GM23248 (cell line): ENCODE data around the gene SCML1.

Source experiments
- EZH2 ChIP-seq: fragments of 200-600 bp; sonication (generic); IDR thresholded peaks from 2 replicates; pipeline ENCODE4 v1.6.1; 2018; ENCODE audit warnings: antibody characterized with exemption, mild to moderate bottlenecking; ENCODE audit not compliant: insufficient read depth, poor library complexity, severe bottlenecking
- EZH2phosphoT487 ChIP-seq: fragments of 200-600 bp; sonication (generic); IDR thresholded peaks from 2 replicates; pipeline ENCODE4 v1.6.1; 2018; ENCODE audit warnings: antibody characterized with exemption, moderate library complexity, mild to moderate bottlenecking, low read depth; ENCODE audit not compliant: insufficient read depth

DNA sequence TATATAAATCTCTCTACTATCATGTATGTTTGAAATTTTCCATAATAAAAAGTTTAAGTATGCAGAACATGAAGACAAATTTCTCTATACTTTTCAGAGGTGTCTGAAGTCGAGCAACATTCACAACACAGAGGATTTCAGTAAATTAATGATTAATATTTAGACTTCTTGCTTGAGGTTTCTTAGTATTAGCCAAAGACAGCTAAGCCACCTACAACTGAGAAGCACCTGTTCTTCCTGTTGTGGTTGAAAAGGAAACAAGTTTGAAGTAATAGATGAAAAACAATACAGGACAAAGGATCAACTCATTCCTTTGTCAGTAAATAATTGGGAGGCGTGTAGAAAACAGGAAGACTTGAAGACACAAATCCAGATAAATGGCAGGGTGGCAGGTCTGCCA is 21.1 kb downstream of the SCML1 start:
- TF ChIP-seq EZH2 (no peak), EZH2phosphoT487 (no peak)
